Subcutaneous abdominal adipose tissue (tissue), 5 donors: ENCODE measurements around the gene TPRKB.
"Not testable (repeated sequence)": the region's sequence is repeated elsewhere in the genome, so short reads cannot be mapped to it uniquely, and the experiment has no call there.

ENCODE experiments used
- H3K27ac ChIP-seq: one replicate; pipeline ENCODE4 v1.7.0; 2013; ENCODE audit warnings: low read depth, mild to moderate bottlenecking, inconsistent platforms, low read length, moderate library complexity
- H3K27me3 ChIP-seq, 5 donors: one replicate each; pipeline ENCODE4 v1.7.0; 2013; ENCODE audit warnings: low read length in 5 of 5, inconsistent platforms in 1 of 5; ENCODE audit not compliant: control insufficient read depth in 5 of 5, insufficient read depth in 4 of 5
- H3K36me3 ChIP-seq, 5 donors: one replicate each; pipeline ENCODE4 v1.7.0; 2013; ENCODE audit warnings: low read length in 5 of 5; ENCODE audit not compliant: control insufficient read depth in 5 of 5, insufficient read depth in 5 of 5
- H3K4me1 ChIP-seq, 5 donors: one replicate each; pipeline ENCODE4 v1.7.0; 2013; ENCODE audit warnings: low read length in 5 of 5, mild to moderate bottlenecking in 3 of 5, moderate library complexity in 1 of 5; ENCODE audit not compliant: control insufficient read depth in 5 of 5, insufficient read depth in 5 of 5
- H3K4me3 ChIP-seq, 5 donors: one replicate each; pipeline ENCODE4 v1.7.0; 2013; ENCODE audit warnings: low read length in 5 of 5, low read depth in 1 of 5
- H3K9ac ChIP-seq, 5 donors: one replicate each; pipeline ENCODE4 v1.7.0; 2013; ENCODE audit warnings: low read length in 5 of 5, mild to moderate bottlenecking in 4 of 5, moderate library complexity in 3 of 5
- H3K9me3 ChIP-seq, 5 donors: one replicate each; pipeline ENCODE4 v1.7.0; 2013; ENCODE audit warnings: low read length in 5 of 5; ENCODE audit not compliant: control insufficient read depth in 5 of 5
- donor health status: healthy.
- donor health status: healthy.
- donor health status: healthy.
- donor health status: healthy.
- donor health status: healthy.

The TPRKB gene

DNA sequence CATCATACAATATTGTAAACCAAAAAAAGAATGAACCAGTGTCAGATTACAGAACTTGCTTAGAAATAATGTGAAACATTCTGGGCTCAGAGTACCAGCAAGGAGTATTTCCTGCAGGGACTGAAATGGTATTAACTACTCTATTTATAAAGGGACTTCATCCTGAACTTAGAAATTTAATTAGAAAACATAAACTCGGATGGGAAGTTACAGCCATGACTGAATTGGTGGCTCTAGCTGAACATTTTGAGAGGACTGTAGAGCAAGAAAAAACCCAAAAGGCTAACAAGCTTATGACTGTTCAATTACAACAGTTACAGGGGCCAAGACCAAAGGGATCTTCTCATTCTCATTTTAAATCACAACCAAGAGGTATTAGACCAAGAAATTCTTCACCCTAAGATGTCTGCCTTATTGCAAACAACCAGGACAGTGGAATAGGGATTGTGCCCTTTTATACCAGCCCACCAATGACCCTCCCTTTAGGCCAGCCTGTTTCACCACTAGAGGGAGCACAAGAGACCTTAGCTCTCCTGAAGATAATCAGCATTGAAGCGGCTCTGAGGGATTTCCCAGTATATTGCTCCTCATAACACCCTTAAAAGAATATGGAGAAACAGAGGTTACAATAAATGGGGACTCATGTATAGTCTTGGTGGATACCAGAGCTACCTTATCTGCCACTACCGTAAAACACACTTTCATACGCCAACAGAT lies 46.6 kb downstream of the TPRKB start:
- H3K9ac ChIP-seq, H3K27ac ChIP-seq, H3K4me3 ChIP-seq, H3K27me3 ChIP-seq, H3K36me3 ChIP-seq, H3K4me1 ChIP-seq, H3K9me3 ChIP-seq: not testable (repeated sequence)

DNA sequence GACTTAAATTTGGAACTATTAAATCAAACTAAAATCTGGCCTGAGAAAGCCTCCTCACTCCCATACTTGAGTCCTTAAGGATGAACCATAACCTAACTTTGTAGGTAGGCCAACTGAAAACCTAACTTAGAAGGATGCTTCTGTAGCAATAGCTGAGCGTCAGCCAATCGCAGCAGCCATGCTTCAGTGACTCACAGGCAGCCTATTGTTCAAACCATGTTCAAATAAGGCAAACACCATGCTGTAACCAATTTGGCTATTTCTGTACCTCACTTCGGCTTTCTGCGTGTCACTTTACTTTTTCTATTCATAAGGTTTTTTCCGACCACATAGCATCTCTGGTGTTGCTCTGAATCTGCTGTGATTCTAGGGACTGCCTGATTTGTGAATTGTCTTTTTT lies 48.7 kb downstream of the TPRKB start:
- not testable (repeated sequence) for H3K4me1 ChIP-seq, H3K27ac ChIP-seq, H3K9me3 ChIP-seq, H3K36me3 ChIP-seq, H3K9ac ChIP-seq, H3K4me3 ChIP-seq, H3K27me3 ChIP-seq

DNA sequence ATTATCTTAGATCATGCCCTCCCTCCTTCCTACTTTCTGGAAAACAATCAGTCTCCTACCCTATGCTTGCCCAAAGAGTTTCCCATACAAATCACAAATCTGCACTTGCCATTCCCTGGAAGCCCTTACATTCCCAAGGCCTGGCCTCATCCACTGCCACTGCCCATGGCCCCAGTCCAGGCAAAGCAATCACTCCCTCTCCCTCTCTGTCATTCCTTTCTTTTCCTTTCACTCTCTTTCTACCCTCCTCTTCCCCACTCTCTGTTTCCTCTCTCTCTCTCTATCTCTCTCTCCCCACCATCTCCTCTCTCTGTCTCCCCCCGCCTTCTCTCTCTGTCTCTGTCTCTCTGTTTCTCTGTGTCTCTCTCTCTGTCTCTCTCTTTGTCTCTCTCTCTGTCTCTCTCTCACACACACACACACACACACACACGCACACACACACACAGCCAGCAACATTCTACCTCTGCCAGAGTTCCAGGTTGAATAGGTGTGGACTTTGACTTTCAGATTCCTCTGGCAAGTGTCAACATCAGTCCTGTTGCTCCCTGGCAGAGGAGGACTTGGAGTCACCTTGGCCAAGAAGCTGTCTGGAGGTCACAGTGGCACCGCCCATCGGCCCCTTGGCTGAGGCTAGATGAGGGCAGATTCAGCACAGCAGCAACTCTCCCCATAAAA lies 51.2 kb downstream of the TPRKB start:
- H3K36me3 ChIP-seq, result no peaks in the 10 kb centered on the region
- H3K9me3 ChIP-seq, result no peaks in the 10 kb centered on the region
- H3K4me1 ChIP-seq, result no peaks in the 10 kb centered on the region
- H3K27ac ChIP-seq, result no peak overlapping the region
- no peak overlapping the region for H3K9ac ChIP-seq
- H3K4me3 ChIP-seq, result no peak overlapping the region
- H3K27me3 ChIP-seq, result no peaks in the 10 kb centered on the region

DNA sequence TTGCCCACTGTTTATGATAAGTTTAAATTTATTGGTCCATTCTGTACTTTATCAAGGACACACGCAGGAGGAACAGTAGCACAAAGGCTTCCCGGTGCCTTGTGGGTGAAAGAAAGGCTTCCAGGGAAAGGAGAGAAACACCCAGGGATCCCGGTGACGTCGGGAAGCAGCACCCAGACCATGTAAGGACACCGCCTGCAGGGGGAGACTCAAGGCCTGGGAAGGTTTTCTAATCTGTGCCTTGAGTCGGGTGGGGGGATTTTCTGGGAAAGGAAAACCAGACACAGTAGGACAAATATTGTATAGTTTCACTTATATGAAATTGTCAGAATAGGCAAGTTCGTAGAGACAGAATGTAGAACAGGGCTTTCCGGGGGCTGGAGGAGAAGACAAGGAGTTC lies 52.2 kb downstream of the TPRKB start:
- not testable (repeated sequence) for H3K4me1 ChIP-seq

DNA sequence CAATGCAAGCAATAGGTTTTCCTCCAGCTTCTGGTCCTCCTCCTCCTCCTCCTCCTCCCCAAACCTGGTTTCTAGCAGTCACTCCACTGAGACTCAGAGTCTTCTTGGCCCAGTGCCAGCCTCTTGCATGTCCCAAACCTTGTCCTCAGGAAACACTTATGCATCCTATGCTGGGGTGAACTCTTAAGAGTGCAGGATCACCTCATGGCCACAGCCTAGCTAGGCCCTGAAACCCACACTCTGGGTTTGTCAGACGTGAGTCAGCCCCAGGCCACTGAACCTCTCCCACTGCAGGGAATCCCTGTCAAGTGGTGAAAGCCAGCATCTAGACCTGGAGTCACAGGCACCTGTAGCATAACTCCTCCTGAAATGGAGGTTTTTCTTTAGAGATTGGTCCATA lies 52.8 kb downstream of the TPRKB start:
- H3K27me3 ChIP-seq, H3K4me1 ChIP-seq, H3K9me3 ChIP-seq, H3K4me3 ChIP-seq, H3K36me3 ChIP-seq, H3K27ac ChIP-seq, H3K9ac ChIP-seq: not testable (repeated sequence)

More for the DNA sequence above, 52.2 kb downstream of the TPRKB start:
- H3K27me3 ChIP-seq, H3K27ac ChIP-seq, H3K36me3 ChIP-seq, H3K9me3 ChIP-seq, H3K4me3 ChIP-seq, H3K9ac ChIP-seq: not testable (repeated sequence)

DNA sequence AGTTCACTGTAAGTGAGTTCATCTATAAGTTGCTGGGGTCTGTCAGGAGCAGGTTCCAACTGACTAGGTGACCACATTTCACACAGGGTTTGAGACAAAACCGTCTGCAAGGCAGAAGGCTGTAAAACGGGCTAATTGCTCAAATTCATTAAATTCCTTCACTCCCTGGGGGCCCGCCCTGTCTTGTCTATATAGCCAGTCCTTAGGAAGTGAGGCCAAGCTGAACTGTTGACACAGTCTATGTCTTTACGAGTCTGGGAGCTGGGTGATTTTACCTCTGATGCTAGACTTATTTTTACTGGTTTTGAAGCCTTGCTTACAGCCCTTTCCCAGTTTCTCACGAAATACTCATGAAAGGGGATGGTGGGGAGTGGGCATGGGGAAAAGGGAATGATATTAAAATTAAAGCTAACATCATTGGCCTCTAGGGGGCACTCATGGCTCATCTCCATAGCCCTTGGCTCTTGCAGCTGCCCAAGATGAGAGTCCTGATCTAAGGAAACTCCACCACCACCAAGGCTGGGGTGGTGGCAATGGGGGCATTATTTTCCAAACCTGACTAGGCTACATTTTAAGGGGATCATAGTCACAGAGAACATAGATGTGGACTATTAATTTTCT lies 57.1 kb downstream of the TPRKB start:
- H3K4me1 ChIP-seq, H3K9ac ChIP-seq, H3K36me3 ChIP-seq, H3K9me3 ChIP-seq, H3K27ac ChIP-seq, H3K4me3 ChIP-seq, H3K27me3 ChIP-seq: not testable (repeated sequence)
